Keratinocyte (primary cell): ENCODE data around the gene AP3M1.

Experiments
- CTCF ChIP-seq, 3 experiments: IDR thresholded peaks in 1 of 3; conservative IDR thresholded peaks in 1 of 3; optimal IDR thresholded peaks in 1 of 3; 2 replicates in 2 of 3; 3 replicates in 1 of 3; pipeline versions ENCODE3 to v1.5.1; 2011; ENCODE audit warnings: low read length in 3 of 3, mild to moderate bottlenecking in 3 of 3, moderate library complexity in 2 of 3, control low read depth in 1 of 3, inconsistent platforms in 1 of 3; ENCODE audit not compliant: insufficient read depth in 2 of 3; ENCODE audit errors: extremely low read depth in 1 of 3
- EZH2 ChIP-seq: IDR thresholded peaks from one replicate; pipeline ENCODE4 v1.6.1; 2012; ENCODE audit warnings: inconsistent platforms, mild to moderate bottlenecking, low read length, moderate library complexity

- TF ChIP-seq CTCF (optimal IDR thresholded peaks at IDR 0.05 in 1 of 3, IDR thresholded peaks at IDR 0.05 in 1 of 3, conservative IDR thresholded peaks at IDR 0.05 in 1 of 3; ENCODE audit: extremely low read depth in 1 of 3, insufficient read depth in 2 of 3, low read length in 3 of 3): no peak
- no peak for TF ChIP-seq EZH2
These were observed 46.1 kb downstream of the AP3M1 start for GRCh38 chr10:74104480-74104879.
